CD4-positive, alpha-beta memory T cell (primary cell): ENCODE measurements around the gene C17orf113. TPM values are rescaled to one million over a fixed set of nuclear protein-coding genes. Genes with fewer than 3 reads are reported as not detected.
"Not testable (repeated sequence)": the region's sequence is repeated elsewhere in the genome, so short reads cannot be mapped to it uniquely, and the experiment has no call there.

Experiments used
- CTCF ChIA-PET: fragments of 350-600 bp; sonication (Branson Sonifier 250); formaldehyde crosslinking; loops from one replicate; lab custom pipeline; 2021; ENCODE audit warnings: inconsistent platforms; ENCODE audit not compliant: partially characterized antibody; lab: Charles Lee
- POLR2A ChIA-PET: fragments of 350-600 bp; sonication (Branson Sonifier 250); formaldehyde crosslinking; loops from one replicate; lab custom pipeline; 2021; ENCODE audit not compliant: partially characterized antibody; lab: Charles Lee
- DNase-seq, 5 donors: peaks; one replicate each; pipeline versions ENCODE4 v3.0.0 to v3.0.0-alpha.2; 2020 to 2022; ENCODE audit warnings: mixed read lengths in 1 of 5
- H3K27ac ChIP-seq: one replicate; pipeline ENCODE4 v1.7.0; 2013; ENCODE audit warnings: low read depth, low read length
- H3K27me3 ChIP-seq: 2 replicates; pipeline ENCODE4 v1.7.0; 2013; ENCODE audit warnings: mild to moderate bottlenecking, low read length, moderate library complexity; ENCODE audit not compliant: insufficient read depth
- H3K36me3 ChIP-seq: 2 replicates; pipeline ENCODE4 v1.7.0; 2013; ENCODE audit warnings: mild to moderate bottlenecking, low read length, moderate library complexity; ENCODE audit not compliant: insufficient read depth
- H3K4me1 ChIP-seq: 2 replicates; pipeline ENCODE4 v1.7.0; 2013; ENCODE audit warnings: mild to moderate bottlenecking, low read length, moderate library complexity; ENCODE audit not compliant: insufficient read depth
- H3K4me3 ChIP-seq, 2 donors: one replicate each; pipeline ENCODE4 v1.7.0; 2013; ENCODE audit warnings: low read length in 2 of 2, mild to moderate bottlenecking in 1 of 2
- H3K9me3 ChIP-seq, 2 donors: one replicate each; pipeline ENCODE4 v1.7.0; 2013; ENCODE audit warnings: low read length in 2 of 2, control low read depth in 1 of 2; ENCODE audit not compliant: control insufficient read depth in 1 of 2
- H3K27ac Mint-ChIP-seq, 7 donors: one replicate each; pipeline ENCODE4 v1.8.0; 2020 to 2021; ENCODE audit warnings: mixed read lengths in 7 of 7, mild to moderate bottlenecking in 6 of 7, inconsistent platforms in 3 of 7, moderate library complexity in 3 of 7
- H3K27me3 Mint-ChIP-seq, 2 donors: one replicate each; pipeline ENCODE4 v1.8.0; 2020 to 2021; ENCODE audit warnings: mixed read lengths in 2 of 2
- H3K36me3 Mint-ChIP-seq, 2 donors: one replicate each; pipeline ENCODE4 v1.8.0; 2020 to 2021; ENCODE audit warnings: mixed read lengths in 2 of 2, inconsistent platforms in 1 of 2, mild to moderate bottlenecking in 1 of 2
- H3K4me1 Mint-ChIP-seq, 4 donors: one replicate each; pipeline ENCODE4 v1.8.0; 2020 to 2021; ENCODE audit warnings: mixed read lengths in 4 of 4, mild to moderate bottlenecking in 1 of 4
- H3K4me3 Mint-ChIP-seq, 8 donors: one replicate each; pipeline ENCODE4 v1.8.0; 2020 to 2021; ENCODE audit warnings: mixed read lengths in 8 of 8, mild to moderate bottlenecking in 7 of 8, moderate library complexity in 6 of 8, inconsistent platforms in 3 of 8
- H3K9me3 Mint-ChIP-seq, 8 donors: one replicate each; pipeline ENCODE4 v1.8.0; 2020 to 2021; ENCODE audit warnings: mixed read lengths in 8 of 8, mild to moderate bottlenecking in 5 of 8, inconsistent platforms in 3 of 8, moderate library complexity in 1 of 8
- intact Hi-C: fragments of 100-400 bp; cut with micrococcal nuclease; formaldehyde crosslinking; loops from one replicate; pipeline ENCODE4 v1.15.1; 2023
- polyA plus RNA-seq, 2 donors: library from polyadenylated mRNA; unstranded; fragments of 300-500 nt; fragmentation: Illumina TruSeq; gene quantifications; one replicate each; pipeline ENCODE4 v1.2.3, GENCODE V29; 2021
- total RNA-seq, 2 experiments: library from RNA; stranded (reverse); gene quantifications; one replicate each; pipeline ENCODE4 v1.2.3, GENCODE V29; 2021

Gene C17orf113
- total and polyA plus RNA-seq, 4 experiments from 2014 or later, result 0.39 to 0.97 (median 0.64) TPM

GRCh38 chr17:42018339-42018738, 32.1 kb downstream of the C17orf113 start:
- H3K4me3 Mint-ChIP-seq, result peak overlapping the region; percentile 98 to 100 (median 99)
- H3K36me3 ChIP-seq, result peaks cover 7% of the 10 kb centered on the region
- no peaks in the 10 kb centered on the region for H3K27me3 Mint-ChIP-seq
- ChIA-PET POLR2A (interaction anchor here (0.6 to 4.4 kb wide), 17 partner anchors 10 to 1200 kb away, joined by 3 to 70 read pairs (median 5); partner anchors contain the start of genes ACLY, CNP, DHX58 and EIF1), CTCF (interaction anchor here (0.6 to 5.7 kb wide), 18 partner anchors 8 to 387 kb away, joined by 3 to 58 read pairs (median 6); partner anchors contain the start of genes CNP, DHX58 and KAT2A)
- H3K27ac Mint-ChIP-seq, result peak overlapping the region; percentile 97 to 99 (median 99)
- H3K9me3 ChIP-seq, result no peaks in the 10 kb centered on the region
- peak overlapping the region in 1 of 2 donors; percentile 91 for H3K4me3 ChIP-seq
- H3K27ac ChIP-seq, result no peak overlapping the region
- peaks cover 0 to 38% of the 10 kb centered on the region in 2 donors for H3K36me3 Mint-ChIP-seq
- peaks cover 68% of the 10 kb centered on the region for H3K4me1 ChIP-seq
- intact Hi-C loops, result loop anchor here (5.0 kb wide), 1 partner anchor 1201 kb away; no protein-coding TSS in a partner anchor
- H3K9me3 Mint-ChIP-seq, result no peaks in the 10 kb centered on the region
- H3K4me1 Mint-ChIP-seq, result peaks cover 35 to 68% (median 52%) of the 10 kb centered on the region in 4 donors
- DNase-seq, result no peak
- H3K27me3 ChIP-seq, result no peaks in the 10 kb centered on the region

DNA sequence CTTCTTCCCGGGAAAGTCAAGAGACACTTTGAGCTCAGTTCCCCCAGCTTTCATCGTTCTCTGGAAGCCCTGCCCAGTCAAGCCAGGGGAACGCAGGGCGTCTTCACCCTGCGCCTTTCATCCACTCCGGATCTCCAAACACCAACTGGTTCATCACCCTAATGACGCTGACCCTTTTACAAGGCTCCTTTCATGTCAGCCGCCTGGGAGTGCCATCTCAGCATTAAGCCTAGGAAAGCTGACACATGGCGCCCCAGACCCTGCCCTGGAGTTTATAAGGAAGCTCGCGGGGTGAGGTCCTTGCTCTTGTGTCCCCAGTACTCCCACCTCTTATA, 32.6 kb downstream of the C17orf113 start:
- CTCF ChIA-PET, result interaction anchor here (0.9 to 5.7 kb wide), 21 partner anchors 8 to 371 kb away, joined by 3 to 58 read pairs (median 4); partner anchors contain the start of genes CNP, DHX58, KAT2A and KCNH4
- no peaks in the 10 kb centered on the region for H3K27me3 ChIP-seq
- intact Hi-C loops, result loop anchor here (1.0 to 5.0 kb wide), 4 partner anchors 52 to 1201 kb away; partner anchors contain the start of genes CNP and ODAD4
- H3K9me3 ChIP-seq, result no peaks in the 10 kb centered on the region
- peak overlapping the region; percentile 85 to 91 for H3K4me3 ChIP-seq
- H3K4me1 ChIP-seq, result peaks cover 73% of the 10 kb centered on the region
- peak overlapping the region; percentile 98 to 100 (median 99) for H3K4me3 Mint-ChIP-seq
- H3K4me1 Mint-ChIP-seq, result peaks cover 39 to 73% (median 57%) of the 10 kb centered on the region in 4 donors
- DNase-seq, result no peak
- peak overlapping the region; percentile 97 to 99 (median 99) for H3K27ac Mint-ChIP-seq
- peak overlapping the region; percentile 96 for H3K27ac ChIP-seq
- POLR2A ChIA-PET, result interaction anchor here (0.6 to 4.4 kb wide), 24 partner anchors 10 to 1343 kb away, joined by 3 to 70 read pairs (median 5); partner anchors contain the start of genes ACLY, CNP, DHX58 and EIF1
- peaks cover 0 to 38% of the 10 kb centered on the region in 2 donors for H3K36me3 Mint-ChIP-seq
- H3K27me3 Mint-ChIP-seq, result no peaks in the 10 kb centered on the region
- no peaks in the 10 kb centered on the region for H3K9me3 Mint-ChIP-seq
- H3K36me3 ChIP-seq, result peaks cover 5% of the 10 kb centered on the region

DNA sequence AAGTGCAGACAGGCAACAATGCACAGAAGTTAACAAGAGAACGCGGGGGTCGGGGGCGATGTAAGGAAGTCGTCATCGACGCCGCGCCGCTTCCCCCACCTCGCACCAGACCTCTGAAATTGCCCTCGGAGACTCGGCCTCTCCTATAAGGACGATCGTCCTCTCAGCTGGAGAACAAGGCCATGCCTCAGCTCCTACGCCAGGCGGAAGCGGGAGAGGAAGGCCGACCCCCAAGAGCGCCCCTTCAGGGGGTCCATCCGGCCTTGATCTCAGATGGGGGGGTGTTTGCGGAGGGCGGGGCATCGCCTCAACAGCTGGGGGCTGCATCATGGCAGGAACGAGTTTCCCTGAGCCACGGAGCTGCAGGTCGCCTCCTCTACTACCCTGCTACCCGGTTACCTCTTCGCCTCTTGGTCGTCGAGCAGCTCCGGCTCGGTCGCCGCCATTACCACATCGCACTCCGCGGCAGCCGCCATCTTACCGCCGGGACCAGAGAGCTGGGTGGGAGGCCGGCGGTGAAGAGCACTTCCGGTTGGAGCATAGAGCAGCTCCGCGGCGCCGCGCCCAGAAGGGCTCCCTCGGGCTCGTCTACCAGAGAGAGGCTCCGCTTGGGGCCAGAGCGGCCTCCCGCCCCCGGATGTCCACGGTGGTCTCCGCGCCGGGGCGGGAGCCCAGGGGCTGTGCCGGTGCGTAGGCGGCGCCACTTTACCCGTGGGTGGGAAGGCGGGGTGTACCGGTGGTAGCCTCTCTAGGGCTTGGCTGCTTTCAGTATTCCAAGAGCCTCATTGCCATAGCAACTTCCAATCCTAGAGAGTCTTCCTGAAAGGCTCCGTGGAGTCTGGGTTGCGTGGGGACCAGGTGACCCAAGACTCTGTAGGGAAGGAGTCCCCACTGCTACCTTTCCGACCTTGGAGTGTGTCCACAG, 33.2 kb downstream of the C17orf113 start, which contains the start of gene DNAJC7:
TSS of gene DNAJC7 (minus strand) at position 499 of the 925 bp plus-strand sequence. CDS start at position 476, 23 bp downstream.
- Mint-ChIP-seq H3K4me1 (peaks cover 42 to 78% (median 60%) of the 10 kb centered on the region in 4 donors), H3K4me3 (peak within 1 kb of the TSS; percentile 98 to 100 (median 99))

DNA sequence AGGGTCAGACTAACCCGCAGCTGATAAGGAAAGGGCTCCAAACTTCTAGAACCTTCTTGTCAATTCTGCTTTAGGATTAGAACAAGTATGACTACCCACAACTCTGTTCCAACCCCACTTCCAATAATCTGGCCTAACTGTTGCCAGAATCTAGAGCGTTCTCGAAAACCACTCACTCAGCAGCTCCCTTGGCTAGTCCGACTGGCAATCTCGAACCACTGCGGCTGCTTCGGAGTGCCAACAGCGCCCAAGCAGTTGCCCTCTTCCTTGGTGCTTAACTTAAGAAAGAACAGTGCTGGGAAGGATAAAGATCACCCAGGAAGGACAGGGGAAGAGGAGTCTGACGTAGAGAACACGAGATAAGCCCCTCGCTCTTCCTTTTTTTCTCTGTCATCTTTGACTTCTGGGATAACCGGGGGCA, 34.0 kb downstream of the C17orf113 start:
- peak overlapping the region; percentile 97 to 99 (median 99) for H3K27ac Mint-ChIP-seq
- H3K27ac ChIP-seq, result peak overlapping the region; percentile 96
- H3K4me3 Mint-ChIP-seq, result peak overlapping the region; percentile 98 to 100 (median 99)
- POLR2A ChIA-PET, result interaction anchor here (0.6 to 4.4 kb wide), 14 partner anchors 9 to 1352 kb away, joined by 3 to 70 read pairs (median 6); partner anchors contain the start of genes ACLY, CNP, DHX58 and EIF1
- peak in 3 of 5 donors; percentile 1 to 18 (median 7) for DNase-seq
- no peaks in the 10 kb centered on the region for H3K9me3 Mint-ChIP-seq
- intact Hi-C loops, result loop anchor here (5.0 kb wide), 1 partner anchor 1199 kb away; no protein-coding TSS in a partner anchor
- H3K36me3 Mint-ChIP-seq, result peaks cover 0 to 34% of the 10 kb centered on the region in 2 donors
- H3K27me3 ChIP-seq, result no peaks in the 10 kb centered on the region
- peaks cover 46 to 83% (median 63%) of the 10 kb centered on the region in 4 donors for H3K4me1 Mint-ChIP-seq
- H3K36me3 ChIP-seq, result no peaks in the 10 kb centered on the region
- no peaks in the 10 kb centered on the region for H3K9me3 ChIP-seq
- H3K4me3 ChIP-seq, result peak overlapping the region; percentile 85 to 91
- peaks cover 82% of the 10 kb centered on the region for H3K4me1 ChIP-seq
- H3K27me3 Mint-ChIP-seq, result no peaks in the 10 kb centered on the region
- CTCF ChIA-PET, result interaction anchor here (0.9 to 5.7 kb wide), 15 partner anchors 7 to 372 kb away, joined by 3 to 58 read pairs (median 4); partner anchors contain the start of genes CNP, DHX58, KAT2A and KCNH4

More for the DNA sequence above, 33.2 kb downstream of the C17orf113 start, which contains the start of gene DNAJC7:
- Histone ChIP-seq H3K27me3 (no peaks in the 10 kb centered on the region), H3K4me3 (peak within 1 kb of the TSS; percentile 85 to 91), H3K4me1 (peaks cover 78% of the 10 kb centered on the region), H3K9me3 (no peaks in the 10 kb centered on the region), H3K27ac (peak within 1 kb of the TSS; percentile 96), H3K36me3 (peaks cover 2% of the 10 kb centered on the region)
- intact Hi-C loops, result loop anchor here (1.0 to 5.0 kb wide), 4 partner anchors 51 to 1200 kb away; partner anchors contain the start of genes CNP and ODAD4
- peaks cover 0 to 34% of the 10 kb centered on the region in 2 donors for H3K36me3 Mint-ChIP-seq
- H3K27me3 Mint-ChIP-seq, result no peaks in the 10 kb centered on the region
- ChIA-PET CTCF (interaction anchor here (0.6 to 5.7 kb wide), 18 partner anchors 9 to 371 kb away, joined by 3 to 58 read pairs (median 4); partner anchors contain the start of genes CNP, DHX58, KAT2A and KCNH4), POLR2A (interaction anchor here (0.5 to 4.4 kb wide), 28 partner anchors 8 to 1351 kb away, joined by 3 to 70 read pairs (median 4); partner anchors contain the start of genes ACLY, CNP, DHX58 and EIF1)
- H3K9me3 Mint-ChIP-seq, result no peaks in the 10 kb centered on the region
- H3K27ac Mint-ChIP-seq, result peak within 1 kb of the TSS; percentile 97 to 99 (median 99)
- DNase-seq, result peak; percentile 88 to 89 (median 88)

- H3K4me3 ChIP-seq, H3K27ac ChIP-seq, H3K27me3 Mint-ChIP-seq, intact Hi-C loops, H3K9me3 ChIP-seq, H3K27me3 ChIP-seq, H3K9me3 Mint-ChIP-seq, H3K36me3 ChIP-seq, H3K4me3 Mint-ChIP-seq, DNase-seq, POLR2A ChIA-PET: not testable (repeated sequence)
- Mint-ChIP-seq H3K27ac (peak overlapping the region in 4 of 7 donors; percentile 15 to 69 (median 48)), H3K36me3 (peaks cover 11 to 45% of the 10 kb centered on the region in 2 donors), H3K4me1 (peaks cover 46 to 83% (median 63%) of the 10 kb centered on the region in 4 donors)
- CTCF ChIA-PET, result interaction anchor here (2.8 kb wide), 1 partner anchor 11 kb away, joined by 16 read pairs; no protein-coding TSS in a partner anchor
- peaks cover 76% of the 10 kb centered on the region for H3K4me1 ChIP-seq
These were observed 36.7 kb downstream of the C17orf113 start for GRCh38 chr17:42013740-42014139.

DNA sequence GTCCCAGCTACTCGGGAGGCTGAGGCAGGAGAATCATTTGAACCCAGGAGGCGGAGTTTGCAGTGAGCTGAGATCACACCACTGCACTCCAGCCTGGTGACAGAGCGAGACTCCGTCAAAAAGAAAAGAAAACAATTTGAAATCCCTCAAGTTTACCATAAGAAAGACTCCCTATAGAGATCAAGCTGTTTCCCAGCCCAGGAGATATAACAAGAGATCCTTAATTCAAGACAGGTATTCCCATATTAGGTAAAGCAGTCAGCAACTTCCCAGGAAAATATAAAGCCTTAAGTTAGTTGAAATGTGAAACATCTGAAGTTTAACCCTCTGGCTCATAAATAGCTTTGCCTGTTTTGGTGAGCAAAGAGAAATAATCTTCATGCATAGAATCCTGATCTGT, 38.0 kb downstream of the C17orf113 start:
- H3K27me3 Mint-ChIP-seq, H3K9me3 Mint-ChIP-seq, POLR2A ChIA-PET, DNase-seq, H3K27ac ChIP-seq, intact Hi-C loops, H3K4me3 Mint-ChIP-seq, H3K27me3 ChIP-seq, H3K36me3 ChIP-seq, H3K9me3 ChIP-seq, H3K4me3 ChIP-seq: not testable (repeated sequence)
- CTCF ChIA-PET, result interaction anchor here (2.8 kb wide), 1 partner anchor 12 kb away, joined by 16 read pairs; no protein-coding TSS in a partner anchor
- peaks cover 40 to 72% (median 56%) of the 10 kb centered on the region in 4 donors for H3K4me1 Mint-ChIP-seq
- H3K27ac Mint-ChIP-seq, result peak overlapping the region in 2 of 7 donors; percentile 22 to 29
- H3K36me3 Mint-ChIP-seq, result peaks cover 11 to 41% of the 10 kb centered on the region in 2 donors
- H3K4me1 ChIP-seq, result peaks cover 66% of the 10 kb centered on the region
